Sigmoid colon (tissue), 4 donors: ENCODE measurements around the gene CLVS2.

ENCODE experiments used
- CTCF ChIP-seq, 4 experiments: fragments of 450-650 bp in 3 of 4; fragments of 200-600 bp in 1 of 4; IDR thresholded peaks; one replicate each; pipeline ENCODE4 v1.5.1; 2016 to 2019; ENCODE audit warnings: antibody characterized with exemption in 4 of 4, mild to moderate bottlenecking in 3 of 4, moderate library complexity in 2 of 4
- EP300 ChIP-seq, 4 donors: sonication (generic); formaldehyde crosslinking; IDR thresholded peaks; one replicate each; pipeline ENCODE4 v1.6.1; 2017; ENCODE audit warnings: antibody characterized with exemption in 4 of 4
- POLR2A ChIP-seq, 2 donors: fragments of 450-650 bp; IDR thresholded peaks; one replicate each; pipeline ENCODE4 v1.6.1; 2016; ENCODE audit warnings: antibody characterized with exemption in 2 of 2, mild to moderate bottlenecking in 2 of 2, moderate library complexity in 2 of 2

- TF ChIP-seq CTCF (IDR thresholded peaks at IDR 0.05) (no peak), POLR2A (IDR thresholded peaks at IDR 0.05) (no peak), EP300 (IDR thresholded peaks at IDR 0.05) (no peak)
Observed at GRCh38 chr6:123036648-123037047, 40.6 kb downstream of the CLVS2 start.
